Parathyroid adenoma (tissue), 2 donors: ENCODE results near the gene ANKRD31.

ENCODE experiments used
- H2AFZ ChIP-seq: fragments of 300-600 bp; sonication (generic); one replicate; pipeline ENCODE4 v1.7.0; 2017; ENCODE audit warnings: antibody characterized with exemption, mild to moderate bottlenecking
- H3K27ac ChIP-seq: fragments of 300-600 bp; sonication (generic); one replicate; pipeline ENCODE4 v1.7.0; 2017
- H3K27me3 ChIP-seq: fragments of 300-600 bp; sonication (generic); one replicate; pipeline ENCODE4 v1.7.0; 2017; ENCODE audit warnings: low read length; ENCODE audit not compliant: control insufficient read depth, insufficient read depth
- H3K36me3 ChIP-seq: fragments of 300-600 bp; sonication (generic); one replicate; pipeline ENCODE4 v1.7.0; 2017; ENCODE audit warnings: low read length; ENCODE audit not compliant: control insufficient read depth, insufficient read depth
- H3K4me1 ChIP-seq: fragments of 300-600 bp; sonication (generic); one replicate; pipeline ENCODE4 v1.7.0; 2017; ENCODE audit warnings: control low read depth
- H3K4me2 ChIP-seq: fragments of 300-600 bp; sonication (generic); one replicate; pipeline ENCODE4 v1.7.0; 2017; ENCODE audit warnings: low read length
- H3K4me3 ChIP-seq: fragments of 300-600 bp; sonication (generic); one replicate; pipeline ENCODE4 v1.7.0; 2017; ENCODE audit warnings: low read depth, low read length
- H3K79me2 ChIP-seq: fragments of 300-600 bp; sonication (generic); one replicate; pipeline ENCODE4 v1.7.0; 2017; ENCODE audit warnings: control low read depth
- H3K9ac ChIP-seq: fragments of 300-600 bp; sonication (generic); one replicate; pipeline ENCODE4 v1.7.0; 2017; ENCODE audit warnings: mild to moderate bottlenecking
- H3K9me3 ChIP-seq: fragments of 300-600 bp; sonication (generic); one replicate; pipeline ENCODE4 v1.7.0; 2017; ENCODE audit warnings: low read length; ENCODE audit not compliant: control insufficient read depth
- TF ChIP-seq, protein P1 (sequence below): fragments of 300-600 bp; sonication (generic); IDR thresholded peaks from one replicate; pipeline ENCODE4 v1.7.0; 2017; ENCODE audit warnings: antibody characterized with exemption, mild to moderate bottlenecking
- donor health status: primary hyperparathyroidism.

ANKRD31 gene

GRCh38 chr5:75059912-75060545 lies 176.6 kb downstream of the ANKRD31 start:
- H3K27ac ChIP-seq = peak overlapping the region; percentile 98
- H3K27me3 ChIP-seq = no peaks in the 10 kb centered on the region
- H3K9me3 ChIP-seq = no peaks in the 10 kb centered on the region
- TF ChIP-seq, protein P1, sequence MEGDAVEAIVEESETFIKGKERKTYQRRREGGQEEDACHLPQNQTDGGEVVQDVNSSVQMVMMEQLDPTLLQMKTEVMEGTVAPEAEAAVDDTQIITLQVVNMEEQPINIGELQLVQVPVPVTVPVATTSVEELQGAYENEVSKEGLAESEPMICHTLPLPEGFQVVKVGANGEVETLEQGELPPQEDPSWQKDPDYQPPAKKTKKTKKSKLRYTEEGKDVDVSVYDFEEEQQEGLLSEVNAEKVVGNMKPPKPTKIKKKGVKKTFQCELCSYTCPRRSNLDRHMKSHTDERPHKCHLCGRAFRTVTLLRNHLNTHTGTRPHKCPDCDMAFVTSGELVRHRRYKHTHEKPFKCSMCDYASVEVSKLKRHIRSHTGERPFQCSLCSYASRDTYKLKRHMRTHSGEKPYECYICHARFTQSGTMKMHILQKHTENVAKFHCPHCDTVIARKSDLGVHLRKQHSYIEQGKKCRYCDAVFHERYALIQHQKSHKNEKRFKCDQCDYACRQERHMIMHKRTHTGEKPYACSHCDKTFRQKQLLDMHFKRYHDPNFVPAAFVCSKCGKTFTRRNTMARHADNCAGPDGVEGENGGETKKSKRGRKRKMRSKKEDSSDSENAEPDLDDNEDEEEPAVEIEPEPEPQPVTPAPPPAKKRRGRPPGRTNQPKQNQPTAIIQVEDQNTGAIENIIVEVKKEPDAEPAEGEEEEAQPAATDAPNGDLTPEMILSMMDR = no peak
- no peak overlapping the region for H3K4me3 ChIP-seq
- no peaks in the 10 kb centered on the region for H3K36me3 ChIP-seq
- H3K9ac ChIP-seq = no peak overlapping the region
- peak overlapping the region; percentile 63 for H2AFZ ChIP-seq
- peaks cover 59% of the 10 kb centered on the region for H3K4me1 ChIP-seq
- H3K79me2 ChIP-seq = no peaks in the 10 kb centered on the region
- H3K4me2 ChIP-seq = no peak overlapping the region

- peak overlapping the region; percentile 20 for H3K4me3 ChIP-seq
- H3K27me3 ChIP-seq = no peaks in the 10 kb centered on the region
- H3K36me3 ChIP-seq = no peaks in the 10 kb centered on the region
- peak overlapping the region; percentile 21 for H3K4me2 ChIP-seq
- TF ChIP-seq, protein P1 = no peak
- peaks cover 65% of the 10 kb centered on the region for H3K4me1 ChIP-seq
- H3K9me3 ChIP-seq = no peaks in the 10 kb centered on the region
- no peaks in the 10 kb centered on the region for H3K79me2 ChIP-seq
- no peak overlapping the region for H3K9ac ChIP-seq
- peak overlapping the region; percentile 63 for H2AFZ ChIP-seq
- H3K27ac ChIP-seq = peak overlapping the region; percentile 98
Observed at GRCh38 chr5:75058986-75059535, 177.6 kb downstream of the ANKRD31 start.

- no peaks in the 10 kb centered on the region for H3K9me3 ChIP-seq
- peaks cover 64% of the 10 kb centered on the region for H3K4me1 ChIP-seq
- peak overlapping the region; percentile 30 for H2AFZ ChIP-seq
- no peaks in the 10 kb centered on the region for H3K27me3 ChIP-seq
- peak overlapping the region; percentile 58 for H3K4me2 ChIP-seq
- H3K4me3 ChIP-seq = peak overlapping the region; percentile 15
- H3K27ac ChIP-seq = peak overlapping the region; percentile 98
- TF ChIP-seq, protein P1 = no peak
- no peaks in the 10 kb centered on the region for H3K36me3 ChIP-seq
- no peaks in the 10 kb centered on the region for H3K79me2 ChIP-seq
- H3K9ac ChIP-seq = no peak overlapping the region
Observed at GRCh38 chr5:75057561-75057960, 179.1 kb downstream of the ANKRD31 start.

- no peak overlapping the region for H3K4me3 ChIP-seq
- no peaks in the 10 kb centered on the region for H3K36me3 ChIP-seq
- no peaks in the 10 kb centered on the region for H3K9me3 ChIP-seq
- H2AFZ ChIP-seq = no peak overlapping the region
- TF ChIP-seq, protein P1 = no peak
- no peak overlapping the region for H3K9ac ChIP-seq
- peak overlapping the region; percentile 98 for H3K27ac ChIP-seq
- H3K4me1 ChIP-seq = peaks cover 67% of the 10 kb centered on the region
- no peak overlapping the region for H3K4me2 ChIP-seq
- peaks cover 9% of the 10 kb centered on the region for H3K79me2 ChIP-seq
- no peaks in the 10 kb centered on the region for H3K27me3 ChIP-seq
Observed at GRCh38 chr5:75055727-75056144, 180.9 kb downstream of the ANKRD31 start.
